ENCODE measurements around the gene DECR2. TPM values are rescaled to one million over a fixed set of nuclear protein-coding genes. Genes with fewer than 3 reads are reported as not detected.

DECR2 gene
- total and polyA plus RNA-seq, 4 donors, result 42.2 to 210 (median 126) TPM

GRCh38 chr16:455453-455852, 53.8 kb downstream of the DECR2 start:
- Histone ChIP-seq H3K9me3 (ENCODE audit: control insufficient read depth in 4 of 4, low read length in 3 of 4) (no peaks in the 10 kb centered on the region), H3K27ac (ENCODE audit: low read depth in 1 of 2, low read length in 2 of 2) (no peak overlapping the region), H3K27me3 (ENCODE audit: control insufficient read depth in 4 of 4, insufficient read depth in 4 of 4, low read length in 3 of 4) (no peaks in the 10 kb centered on the region), H3K4me1 (ENCODE audit: control insufficient read depth in 4 of 4, insufficient read depth in 4 of 4, low read length in 3 of 4) (peaks cover 12 to 20% (median 16%) of the 10 kb centered on the region in 4 donors), H3K4me3 (ENCODE audit: low read depth in 1 of 3, low read length in 3 of 3) (no peak overlapping the region), H3K9ac (ENCODE audit: low read depth in 1 of 2, low read length in 2 of 2) (no peak overlapping the region), H3K36me3 (ENCODE audit: control insufficient read depth in 4 of 4, insufficient read depth in 3 of 4, low read depth in 1 of 4, low read length in 3 of 4) (no peaks in the 10 kb centered on the region)
- no peak for TF ChIP-seq RAD21 (IDR thresholded peaks at IDR 0.05)
- no peak for TF ChIP-seq JUND (IDR thresholded peaks at IDR 0.05)
- no peak for TF ChIP-seq FOXA2 (IDR thresholded peaks at IDR 0.05)
- TF ChIP-seq FOXA1 (IDR thresholded peaks at IDR 0.05), result no peak
- no peak for TF ChIP-seq TAF1 (conservative IDR thresholded peaks at IDR 0.05)
- TF ChIP-seq MAX (IDR thresholded peaks at IDR 0.05), result no peak
- TF ChIP-seq ZBTB33 (IDR thresholded peaks at IDR 0.05), result no peak
- TF ChIP-seq SP1 (IDR thresholded peaks at IDR 0.05), result no peak
- TF ChIP-seq, protein P1, sequence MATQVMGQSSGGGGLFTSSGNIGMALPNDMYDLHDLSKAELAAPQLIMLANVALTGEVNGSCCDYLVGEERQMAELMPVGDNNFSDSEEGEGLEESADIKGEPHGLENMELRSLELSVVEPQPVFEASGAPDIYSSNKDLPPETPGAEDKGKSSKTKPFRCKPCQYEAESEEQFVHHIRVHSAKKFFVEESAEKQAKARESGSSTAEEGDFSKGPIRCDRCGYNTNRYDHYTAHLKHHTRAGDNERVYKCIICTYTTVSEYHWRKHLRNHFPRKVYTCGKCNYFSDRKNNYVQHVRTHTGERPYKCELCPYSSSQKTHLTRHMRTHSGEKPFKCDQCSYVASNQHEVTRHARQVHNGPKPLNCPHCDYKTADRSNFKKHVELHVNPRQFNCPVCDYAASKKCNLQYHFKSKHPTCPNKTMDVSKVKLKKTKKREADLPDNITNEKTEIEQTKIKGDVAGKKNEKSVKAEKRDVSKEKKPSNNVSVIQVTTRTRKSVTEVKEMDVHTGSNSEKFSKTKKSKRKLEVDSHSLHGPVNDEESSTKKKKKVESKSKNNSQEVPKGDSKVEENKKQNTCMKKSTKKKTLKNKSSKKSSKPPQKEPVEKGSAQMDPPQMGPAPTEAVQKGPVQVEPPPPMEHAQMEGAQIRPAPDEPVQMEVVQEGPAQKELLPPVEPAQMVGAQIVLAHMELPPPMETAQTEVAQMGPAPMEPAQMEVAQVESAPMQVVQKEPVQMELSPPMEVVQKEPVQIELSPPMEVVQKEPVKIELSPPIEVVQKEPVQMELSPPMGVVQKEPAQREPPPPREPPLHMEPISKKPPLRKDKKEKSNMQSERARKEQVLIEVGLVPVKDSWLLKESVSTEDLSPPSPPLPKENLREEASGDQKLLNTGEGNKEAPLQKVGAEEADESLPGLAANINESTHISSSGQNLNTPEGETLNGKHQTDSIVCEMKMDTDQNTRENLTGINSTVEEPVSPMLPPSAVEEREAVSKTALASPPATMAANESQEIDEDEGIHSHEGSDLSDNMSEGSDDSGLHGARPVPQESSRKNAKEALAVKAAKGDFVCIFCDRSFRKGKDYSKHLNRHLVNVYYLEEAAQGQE (IDR thresholded peaks at IDR 0.05), result no peak
- TF ChIP-seq EGR1 (IDR thresholded peaks at IDR 0.05; ENCODE audit: low read depth in 2 of 2), result no peak
- 97% methylated on average over 12 of the region's 12 CpGs for WGBS
- no peak for DNase-seq (ENCODE audit: low spot score)

DNA sequence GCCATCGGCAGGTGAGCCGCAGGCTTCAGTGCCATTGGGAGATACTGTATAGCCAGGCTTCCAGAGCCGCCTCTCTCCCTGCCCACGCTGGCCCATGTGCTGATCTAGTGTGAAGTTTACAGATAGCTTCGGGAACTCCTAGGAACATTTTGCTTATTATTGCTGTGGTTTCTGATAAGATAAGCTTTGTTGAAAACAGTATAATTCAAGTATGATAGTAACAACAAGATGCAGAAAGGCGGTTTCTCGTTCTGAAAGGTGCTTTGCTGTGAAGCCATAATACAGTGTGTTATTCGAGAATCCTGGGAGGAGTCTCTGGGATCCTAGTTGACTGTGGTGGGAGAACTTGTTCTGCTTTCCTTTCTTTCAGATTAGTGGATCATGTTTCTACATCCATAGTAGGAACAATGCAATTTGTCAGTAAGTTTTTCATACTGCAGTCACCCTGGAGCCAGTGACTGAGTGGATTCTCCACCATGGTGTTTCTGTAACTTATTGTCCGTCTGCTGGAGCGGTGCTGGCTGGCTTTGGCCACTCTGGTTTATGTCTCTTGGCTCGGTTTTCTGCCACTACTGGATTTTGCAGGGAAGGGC, 55.3 kb downstream of the DECR2 start:
- Histone ChIP-seq H3K4me1 (ENCODE audit: control insufficient read depth in 4 of 4, insufficient read depth in 4 of 4, low read length in 3 of 4) (peaks cover 10 to 18% (median 16%) of the 10 kb centered on the region in 4 donors), H3K27ac (ENCODE audit: low read depth in 1 of 2, low read length in 2 of 2) (peak overlapping the region; percentile 11 to 52), H3K9me3 (ENCODE audit: control insufficient read depth in 4 of 4, low read length in 3 of 4) (no peaks in the 10 kb centered on the region), H3K9ac (ENCODE audit: low read depth in 1 of 2, low read length in 2 of 2) (peak overlapping the region in 1 of 2 donors; percentile 11), H3K4me3 (ENCODE audit: low read depth in 1 of 3, low read length in 3 of 3) (no peak overlapping the region), H3K36me3 (ENCODE audit: control insufficient read depth in 4 of 4, insufficient read depth in 3 of 4, low read depth in 1 of 4, low read length in 3 of 4) (peaks cover 0 to 4% (median 1%) of the 10 kb centered on the region in 4 donors), H3K27me3 (ENCODE audit: control insufficient read depth in 4 of 4, insufficient read depth in 4 of 4, low read length in 3 of 4) (no peaks in the 10 kb centered on the region)
- DNase-seq (ENCODE audit: low spot score), result no peak
- TF ChIP-seq, protein P2, sequence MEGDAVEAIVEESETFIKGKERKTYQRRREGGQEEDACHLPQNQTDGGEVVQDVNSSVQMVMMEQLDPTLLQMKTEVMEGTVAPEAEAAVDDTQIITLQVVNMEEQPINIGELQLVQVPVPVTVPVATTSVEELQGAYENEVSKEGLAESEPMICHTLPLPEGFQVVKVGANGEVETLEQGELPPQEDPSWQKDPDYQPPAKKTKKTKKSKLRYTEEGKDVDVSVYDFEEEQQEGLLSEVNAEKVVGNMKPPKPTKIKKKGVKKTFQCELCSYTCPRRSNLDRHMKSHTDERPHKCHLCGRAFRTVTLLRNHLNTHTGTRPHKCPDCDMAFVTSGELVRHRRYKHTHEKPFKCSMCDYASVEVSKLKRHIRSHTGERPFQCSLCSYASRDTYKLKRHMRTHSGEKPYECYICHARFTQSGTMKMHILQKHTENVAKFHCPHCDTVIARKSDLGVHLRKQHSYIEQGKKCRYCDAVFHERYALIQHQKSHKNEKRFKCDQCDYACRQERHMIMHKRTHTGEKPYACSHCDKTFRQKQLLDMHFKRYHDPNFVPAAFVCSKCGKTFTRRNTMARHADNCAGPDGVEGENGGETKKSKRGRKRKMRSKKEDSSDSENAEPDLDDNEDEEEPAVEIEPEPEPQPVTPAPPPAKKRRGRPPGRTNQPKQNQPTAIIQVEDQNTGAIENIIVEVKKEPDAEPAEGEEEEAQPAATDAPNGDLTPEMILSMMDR (IDR thresholded peaks at IDR 0.05; ENCODE audit: low read depth, low read length, missing input control), result peak; percentile 22
- TF ChIP-seq MAX (IDR thresholded peaks at IDR 0.05), result peak; percentile 42
- TF ChIP-seq, protein P1 (IDR thresholded peaks at IDR 0.05), result no peak
- WGBS, result 50% methylated on average over 11 of the region's 11 CpGs

All from liver (tissue), 9 donors.